PC-9 (cell line): Measurements from ENCODE around the gene TSPAN33. TPM values are rescaled to one million over a fixed set of nuclear protein-coding genes. Genes with fewer than 3 reads are reported as not detected.

Experiments
- BruUV-seq: library from RNA; stranded (reverse); fragments of 400-500 nt; replicated peaks from 2 replicates; lab custom pipeline; 2021; lab: Mats Ljungman, UMichigan
- CTCF ChIA-PET: fragments of 300-600 bp; sonication (Branson Sonifier 250); formaldehyde crosslinking; loops from one replicate; lab custom pipeline; 2022; ENCODE audit warnings: antibody characterized with exemption; lab: Charles Lee
- POLR2A ChIA-PET: fragments of 300-600 bp; sonication (Branson Sonifier 250); formaldehyde crosslinking; loops from one replicate; lab custom pipeline; 2022; ENCODE audit warnings: antibody characterized with exemption; ENCODE audit not compliant: unreplicated experiment; lab: Charles Lee
- DNase-seq, 2 experiments: peaks; one replicate each; pipeline versions ENCODE4 v3.0.0 to v3.0.0-alpha.2; 2015 to 2022; ENCODE audit warnings: mixed read lengths in 1 of 2
- H2AFZ ChIP-seq: fragments of 200-600 bp; sonication (generic); 2 replicates; pipeline ENCODE4 v1.8.1; 2017; ENCODE audit warnings: antibody characterized with exemption
- H3F3A ChIP-seq: fragments of 200-600 bp; sonication (generic); 2 replicates; pipeline ENCODE4 v1.8.1; 2017; ENCODE audit warnings: antibody characterized with exemption, mild to moderate bottlenecking, low read depth; ENCODE audit not compliant: insufficient read depth
- H3K27ac ChIP-seq: fragments of 200-600 bp; sonication (generic); 2 replicates; pipeline ENCODE4 v1.6.1; 2016; ENCODE audit warnings: mixed run types
- H3K27me3 ChIP-seq: fragments of 200-600 bp; sonication (generic); 2 replicates; pipeline ENCODE4 v1.6.1; 2016; ENCODE audit warnings: low read depth, mixed run types; ENCODE audit not compliant: insufficient read depth
- H3K36me3 ChIP-seq: fragments of 200-600 bp; sonication (generic); 2 replicates; pipeline ENCODE4 v1.6.1; 2016; ENCODE audit warnings: low read depth, mixed run types
- H3K4me1 ChIP-seq: fragments of 200-600 bp; sonication (generic); replicated peaks from 2 replicates; pipeline ENCODE4 v1.6.1; 2016; ENCODE audit warnings: mixed run types; ENCODE audit not compliant: insufficient read depth
- H3K4me2 ChIP-seq: fragments of 200-600 bp; sonication (generic); 2 replicates; pipeline ENCODE4 v1.6.1; 2017; ENCODE audit warnings: mixed run types
- H3K4me3 ChIP-seq: fragments of 200-600 bp; sonication (generic); 2 replicates; pipeline ENCODE4 v1.6.1; 2016; ENCODE audit warnings: mixed run types
- H3K79me2 ChIP-seq: fragments of 200-600 bp; sonication (generic); 2 replicates; pipeline ENCODE4 v1.6.1; 2017; ENCODE audit warnings: low read depth, mixed run types
- H3K9me2 ChIP-seq: fragments of 200-600 bp; sonication (generic); 2 replicates; pipeline ENCODE4 v1.8.1; 2017; ENCODE audit warnings: mild to moderate bottlenecking; ENCODE audit not compliant: insufficient read depth
- H3K9me3 ChIP-seq: fragments of 200-600 bp; sonication (generic); 2 replicates; pipeline ENCODE4 v1.8.1; 2016; ENCODE audit warnings: low read depth; ENCODE audit not compliant: insufficient read depth
- H4K20me1 ChIP-seq: fragments of 200-600 bp; sonication (generic); 2 replicates; pipeline ENCODE4 v1.8.1; 2017; ENCODE audit not compliant: insufficient read depth
- EZH2 ChIP-seq: fragments of 200-600 bp; sonication (generic); IDR thresholded peaks from 2 replicates; pipeline ENCODE4 v1.8.0; 2017; ENCODE audit warnings: antibody characterized with exemption, low read depth
- intact Hi-C: fragments of 100-400 bp; cut with micrococcal nuclease; formaldehyde crosslinking; loops from one replicate; pipeline ENCODE4 v1.10.0; 2022; ENCODE audit not compliant: unreplicated experiment
- total RNA-seq: library from RNA; stranded (reverse); gene quantifications from 2 replicates; pipeline ENCODE4 v1.2.3, GENCODE V29; 2021
- TF ChIP-seq, protein P1 (sequence below): fragments of 200-600 bp; sonication (generic); conservative IDR thresholded peaks from 2 replicates; pipeline ENCODE4 v1.6.1; 2017; ENCODE audit warnings: mixed run types, antibody characterized with exemption, mild to moderate bottlenecking, moderate library complexity

The TSPAN33 gene
- total RNA-seq, 1 experiment from 2014 or later: 5.8 TPM

DNA sequence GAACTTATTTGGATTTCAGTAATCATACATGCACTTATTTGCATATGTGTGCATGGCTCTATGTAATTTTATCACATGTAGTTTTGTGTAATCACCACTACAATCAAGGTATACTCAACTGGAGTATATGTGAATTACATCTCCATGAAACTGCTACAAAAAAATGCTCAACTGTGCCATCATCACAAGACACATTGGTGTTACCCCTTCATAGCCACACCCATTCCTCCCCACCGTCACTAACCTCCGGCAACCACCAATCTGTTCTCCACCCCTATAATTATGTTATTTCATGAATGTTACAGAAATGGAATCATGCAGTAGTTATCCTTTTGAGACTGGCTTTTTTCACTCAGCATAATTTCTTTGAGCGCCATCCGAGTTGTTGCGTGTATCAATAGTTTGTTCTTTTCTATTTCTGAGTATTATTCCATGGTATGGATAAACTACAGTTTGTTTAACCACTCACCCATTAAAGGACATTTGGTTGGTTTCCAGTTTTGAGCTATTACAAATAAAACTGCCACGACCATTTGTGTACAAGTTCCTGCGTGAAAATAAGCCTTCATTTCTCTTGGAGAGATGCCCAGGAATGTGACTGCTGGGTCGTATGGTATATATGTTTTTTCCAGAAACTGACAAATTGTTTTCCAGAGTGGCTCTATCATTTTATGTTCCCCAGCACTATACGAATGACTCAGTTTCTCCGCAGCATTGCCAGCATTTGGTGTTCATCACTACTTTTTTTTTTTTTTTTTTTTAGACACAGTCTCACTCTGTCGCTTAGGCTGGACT lies 32.6 kb downstream of the TSPAN33 start:
- Histone ChIP-seq H4K20me1 (no peaks in the 10 kb centered on the region), H3K27me3 (no peaks in the 10 kb centered on the region), H3K27ac (no peak overlapping the region), H3K4me2 (no peak overlapping the region), H3K4me1 (no peaks in the 10 kb centered on the region), H3K36me3 (no peaks in the 10 kb centered on the region), H2AFZ (no peak overlapping the region), H3F3A (no peaks in the 10 kb centered on the region), H3K4me3 (no peak overlapping the region), H3K79me2 (no peaks in the 10 kb centered on the region), H3K9me2 (no peaks in the 10 kb centered on the region; the same call in 1 of the 2 replicates), H3K9me3 (no peaks in the 10 kb centered on the region)
- BruUV-seq: no TSS peak
- intact Hi-C loops: no loop called here
- no peak for DNase-seq
- ChIA-PET CTCF (interaction anchor here (0.5 to 0.6 kb wide), 2 partner anchors 14 to 163 kb away, joined by 3 read pairs; no protein-coding TSS in a partner anchor), POLR2A (no interaction called here)
- TF ChIP-seq, protein P1, sequence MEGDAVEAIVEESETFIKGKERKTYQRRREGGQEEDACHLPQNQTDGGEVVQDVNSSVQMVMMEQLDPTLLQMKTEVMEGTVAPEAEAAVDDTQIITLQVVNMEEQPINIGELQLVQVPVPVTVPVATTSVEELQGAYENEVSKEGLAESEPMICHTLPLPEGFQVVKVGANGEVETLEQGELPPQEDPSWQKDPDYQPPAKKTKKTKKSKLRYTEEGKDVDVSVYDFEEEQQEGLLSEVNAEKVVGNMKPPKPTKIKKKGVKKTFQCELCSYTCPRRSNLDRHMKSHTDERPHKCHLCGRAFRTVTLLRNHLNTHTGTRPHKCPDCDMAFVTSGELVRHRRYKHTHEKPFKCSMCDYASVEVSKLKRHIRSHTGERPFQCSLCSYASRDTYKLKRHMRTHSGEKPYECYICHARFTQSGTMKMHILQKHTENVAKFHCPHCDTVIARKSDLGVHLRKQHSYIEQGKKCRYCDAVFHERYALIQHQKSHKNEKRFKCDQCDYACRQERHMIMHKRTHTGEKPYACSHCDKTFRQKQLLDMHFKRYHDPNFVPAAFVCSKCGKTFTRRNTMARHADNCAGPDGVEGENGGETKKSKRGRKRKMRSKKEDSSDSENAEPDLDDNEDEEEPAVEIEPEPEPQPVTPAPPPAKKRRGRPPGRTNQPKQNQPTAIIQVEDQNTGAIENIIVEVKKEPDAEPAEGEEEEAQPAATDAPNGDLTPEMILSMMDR: no peak
- no peak for TF ChIP-seq EZH2

DNA sequence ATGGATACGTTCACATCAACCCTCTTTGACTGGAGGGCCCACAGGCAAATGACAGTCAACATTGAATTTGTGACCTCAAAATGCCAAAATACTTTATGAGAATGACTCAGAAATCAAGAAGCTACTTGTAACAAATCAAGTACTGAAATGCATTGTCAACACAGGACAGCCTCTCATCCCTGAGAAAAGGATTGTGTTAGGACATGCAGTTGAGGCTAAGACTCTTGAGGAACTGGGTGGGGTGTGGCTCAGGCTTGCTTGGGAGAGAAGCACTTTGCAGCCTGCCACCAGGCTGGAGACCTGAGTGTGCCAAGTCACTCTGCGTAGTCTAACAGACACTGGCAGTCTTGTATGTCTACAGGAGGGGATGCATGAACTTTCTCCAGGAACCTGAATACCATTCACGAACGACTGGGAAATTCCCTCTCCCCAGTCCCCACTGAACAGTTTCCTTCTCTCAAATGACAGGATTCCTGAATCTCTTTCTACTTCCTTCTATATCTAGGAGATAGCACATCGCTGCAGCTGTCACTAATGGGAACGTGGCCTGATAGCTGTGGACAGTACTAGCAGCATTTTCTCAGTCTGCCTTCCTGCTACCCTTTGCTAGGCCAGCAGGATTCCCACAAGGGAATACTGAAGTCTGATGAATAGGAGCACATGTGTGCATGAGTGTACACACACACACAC lies 40.6 kb downstream of the TSPAN33 start:
- ChIA-PET CTCF (no interaction called here), POLR2A (no interaction called here)
- no peak overlapping the region for H3K27ac ChIP-seq
- no peak for DNase-seq
- H3K79me2 ChIP-seq: no peaks in the 10 kb centered on the region
- no peaks in the 10 kb centered on the region; the same call in 1 of the 2 replicates for H3K27me3 ChIP-seq
- H3K4me1 ChIP-seq: no peaks in the 10 kb centered on the region
- no TSS peak for BruUV-seq
- intact Hi-C loops: no loop called here
- H4K20me1 ChIP-seq: no peaks in the 10 kb centered on the region
- no peak overlapping the region for H3K4me2 ChIP-seq
- H3K36me3 ChIP-seq: no peaks in the 10 kb centered on the region
- H2AFZ ChIP-seq: no peak overlapping the region
- H3F3A ChIP-seq: no peaks in the 10 kb centered on the region
- H3K4me3 ChIP-seq: no peak overlapping the region
- H3K9me3 ChIP-seq: no peaks in the 10 kb centered on the region
- no peak for TF ChIP-seq EZH2
- TF ChIP-seq, protein P1: no peak
- no peaks in the 10 kb centered on the region; the same call in 1 of the 2 replicates for H3K9me2 ChIP-seq

DNA sequence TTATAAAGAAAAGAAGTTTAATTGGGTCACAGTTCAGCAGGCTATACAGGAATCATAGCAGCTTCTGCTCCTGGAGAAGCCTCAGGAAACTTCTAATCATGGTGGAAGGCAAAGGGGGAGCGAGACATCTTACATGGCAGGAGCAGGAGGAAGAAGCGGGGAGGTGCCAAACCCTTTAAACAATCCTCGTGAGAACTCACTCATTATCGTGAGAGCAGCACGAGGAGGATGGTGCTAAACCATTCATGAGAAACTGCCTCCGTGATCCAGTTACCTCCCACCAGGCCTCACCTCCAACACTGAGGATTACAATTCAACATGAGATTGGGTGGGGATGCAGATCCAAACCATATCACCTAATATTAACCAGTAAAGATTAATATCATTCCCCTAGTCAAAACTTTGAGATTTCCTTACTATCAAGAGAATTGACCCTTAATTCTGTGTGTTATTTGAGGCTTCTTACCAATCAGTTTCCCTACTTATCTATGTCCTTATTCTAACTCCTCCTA lies 42.3 kb downstream of the TSPAN33 start:
- Histone ChIP-seq H3K27me3 (no peaks in the 10 kb centered on the region; the same call in 1 of the 2 replicates), H3K36me3 (no peaks in the 10 kb centered on the region), H3K4me3 (no peak overlapping the region), H4K20me1 (no peaks in the 10 kb centered on the region), H3K9me3 (no peaks in the 10 kb centered on the region), H3K4me1 (no peaks in the 10 kb centered on the region), H3K9me2 (no peaks in the 10 kb centered on the region), H3F3A (no peaks in the 10 kb centered on the region), H3K27ac (no peak overlapping the region), H3K79me2 (no peaks in the 10 kb centered on the region), H2AFZ (no peak overlapping the region), H3K4me2 (no peak overlapping the region)
- ChIA-PET POLR2A (no interaction called here), CTCF (no interaction called here)
- no TSS peak for BruUV-seq
- no peak for TF ChIP-seq EZH2
- TF ChIP-seq, protein P1: no peak
- intact Hi-C loops: no loop called here
- DNase-seq: no peak
